HepG2 (cell line): ENCODE measurements around the gene TAF8. TPM values are rescaled to one million over a fixed set of nuclear protein-coding genes. Genes with fewer than 3 reads are reported as not detected.

ENCODE experiments used
- AHDC1 ChIP-seq: sonication (generic); formaldehyde crosslinking; IDR thresholded peaks from 2 replicates; pipeline ENCODE4 v1.5.1; 2020; ENCODE audit warnings: mild to moderate bottlenecking, missing genetic modification reagents, borderline replicate concordance
- ATM ChIP-seq: fragments of 450-650 bp; IDR thresholded peaks from 2 replicates; pipeline ENCODE4 v1.7.1; 2017; ENCODE audit warnings: mild to moderate bottlenecking, borderline replicate concordance
- CC2D1A ChIP-seq: sonication (generic); formaldehyde crosslinking; IDR thresholded peaks from 2 replicates; pipeline ENCODE4 v1.8.1; 2023; ENCODE audit warnings: mild to moderate bottlenecking, missing genetic modification reagents
- HNF4G ChIP-seq, 2 experiments: sonication (generic) in 1 of 2; formaldehyde crosslinking in 1 of 2; IDR thresholded peaks; 2 replicates each; pipeline versions ENCODE4 v1.4.0 to v1.6.1; 2011 to 2020; ENCODE audit warnings: borderline replicate concordance in 2 of 2, low read depth in 2 of 2, mild to moderate bottlenecking in 2 of 2, low read length in 1 of 2, missing genetic modification reagents in 1 of 2, moderate library complexity in 1 of 2
- HOXA7 ChIP-seq: sonication (generic); formaldehyde crosslinking; IDR thresholded peaks from 2 replicates; pipeline ENCODE4 v1.8.1; 2022; ENCODE audit warnings: mild to moderate bottlenecking, missing genetic modification reagents, moderate library complexity
- IKZF5 ChIP-seq: IDR thresholded peaks from 2 replicates; pipeline ENCODE4 v1.6.1; 2018; ENCODE audit warnings: missing genetic modification reagents, mild to moderate bottlenecking, missing compliant biosample characterization
- IRF1 ChIP-seq: sonication (generic); formaldehyde crosslinking; IDR thresholded peaks from 2 replicates; pipeline ENCODE4 v1.4.0; 2020; ENCODE audit warnings: low read depth, mild to moderate bottlenecking, missing genetic modification reagents
- MAZ ChIP-seq, 2 experiments: sonication (generic) in 1 of 2; formaldehyde crosslinking in 1 of 2; IDR thresholded peaks; 2 replicates each; pipeline versions ENCODE4 v1.5.0 to v1.6.1; 2012 to 2020; ENCODE audit warnings: low read depth in 2 of 2, mild to moderate bottlenecking in 2 of 2, borderline replicate concordance in 1 of 2, improper control_type of control experiment in 1 of 2, low read length in 1 of 2, missing genetic modification reagents in 1 of 2, moderate library complexity in 1 of 2
- MBNL3 ChIP-seq: fragments of 250-450 bp; sonication (Bioruptor Pico); conservative IDR thresholded peaks from 2 replicates; pipeline ENCODE4 v1.8.0; 2022; ENCODE audit warnings: mild to moderate bottlenecking, inconsistent platforms
- NFIB ChIP-seq: sonication (generic); formaldehyde crosslinking; IDR thresholded peaks from 2 replicates; pipeline ENCODE4 v1.9.0; 2021; ENCODE audit warnings: missing genetic modification reagents, mild to moderate bottlenecking, borderline replicate concordance
- NR2F2 ChIP-seq: IDR thresholded peaks from 2 replicates; pipeline ENCODE4 v1.6.1; 2012; ENCODE audit warnings: low read depth, inconsistent platforms, borderline replicate concordance
- POLR2AphosphoS5 ChIP-seq: IDR thresholded peaks from 2 replicates; pipeline ENCODE4 v1.6.1; 2012; ENCODE audit warnings: low read depth, low read length
- RFXAP ChIP-seq: sonication (generic); formaldehyde crosslinking; IDR thresholded peaks from 2 replicates; pipeline ENCODE4 v1.4.0; 2020; ENCODE audit warnings: missing genetic modification reagents, borderline replicate concordance
- SAFB2 ChIP-seq: sonication (generic); formaldehyde crosslinking; IDR thresholded peaks from 2 replicates; pipeline ENCODE4 v1.5.1; 2020; ENCODE audit warnings: missing genetic modification reagents, low read depth, mild to moderate bottlenecking, borderline replicate concordance
- SALL1 ChIP-seq: sonication (generic); formaldehyde crosslinking; IDR thresholded peaks from 2 replicates; pipeline ENCODE4 v1.8.0; 2022; ENCODE audit warnings: mild to moderate bottlenecking, missing genetic modification reagents
- TAF1 ChIP-seq: sonication (generic); formaldehyde crosslinking; IDR thresholded peaks from 2 replicates; pipeline ENCODE4 v1.4.0; 2020; ENCODE audit warnings: missing genetic modification reagents
- ZNF235 ChIP-seq: sonication (generic); formaldehyde crosslinking; IDR thresholded peaks from 2 replicates; pipeline ENCODE4 v1.8.1; 2023; ENCODE audit warnings: mild to moderate bottlenecking, missing genetic modification reagents, borderline replicate concordance
- ZNF263 ChIP-seq: sonication (generic); formaldehyde crosslinking; IDR thresholded peaks from 2 replicates; pipeline ENCODE4 v1.4.0; 2020; ENCODE audit warnings: missing genetic modification reagents
- ZNF431 ChIP-seq: sonication (generic); formaldehyde crosslinking; IDR thresholded peaks from 2 replicates; pipeline ENCODE4 v1.9.0; 2022; ENCODE audit warnings: missing genetic modification reagents, low read depth, mild to moderate bottlenecking, borderline replicate concordance
- ZNF567 ChIP-seq: sonication (generic); formaldehyde crosslinking; IDR thresholded peaks from 2 replicates; pipeline ENCODE4 v1.8.1; 2023; ENCODE audit warnings: mild to moderate bottlenecking, missing genetic modification reagents, borderline replicate concordance
- ZNF619 ChIP-seq: sonication (generic); formaldehyde crosslinking; IDR thresholded peaks from 2 replicates; pipeline ENCODE4 v1.4.0; 2020; ENCODE audit warnings: mild to moderate bottlenecking, missing genetic modification reagents
- polyA plus RNA-seq, 8 experiments: library from polyadenylated mRNA; depleted of rRNA in 3 of 8; stranded (reverse) in 7 of 8; unstranded in 1 of 8; fragments of >200 nt; fragmentation: Illumina TruSeq in 4 of 8; extraction: Trizol in 4 of 8; gene quantifications; 2 replicates each; pipeline versions ENCODE4 v1.2.1 to v1.2.3, GENCODE V29; 2011 to 2016; ENCODE audit warnings: low read depth in 4 of 8, missing spikeins in 1 of 8, mixed read lengths in 1 of 8; ENCODE audit not compliant: insufficient read depth in 1 of 8
- total RNA-seq, 5 experiments: library from RNA; depleted of rRNA; stranded (reverse); fragments of >200 nt; fragmentation: Illumina TruSeq; extraction: Trizol; gene quantifications; 2 replicates each; pipeline ENCODE4 v1.2.3, GENCODE V29; 2016; ENCODE audit warnings: low read depth in 1 of 5

TAF8 gene
- total and polyA plus RNA-seq, 2 of the 13 experiments (the other 11 are each of a cell fraction or from before 2014, with no cell fraction given), result 25.2 to 25.8 TPM

GRCh38 chr6:42100029-42100901 is 49.9 kb downstream of the TAF8 start (continued):
- no peak for TF ChIP-seq MAZ (IDR thresholded peaks at IDR 0.05; ENCODE audit: borderline replicate concordance, low read depth, low read length)
- no peak for TF ChIP-seq MAZ (CRISPR knock-in tag; IDR thresholded peaks at IDR 0.05; ENCODE audit: low read depth)
- no peak for TF ChIP-seq ZNF619 (CRISPR knock-in tag)
- TF ChIP-seq ATM, result no peak
- TF ChIP-seq ZNF431 (CRISPR knock-in tag), result no peak
- peak; percentile 57; the same call in 1 of the 2 replicates for TF ChIP-seq ZNF263 (CRISPR knock-in tag)
- no peak; the same call in 1 of the 2 replicates for TF ChIP-seq IKZF5 (CRISPR knock-in tag)
- TF ChIP-seq ZNF235 (CRISPR knock-in tag), result no peak
- no peak for TF ChIP-seq IRF1 (CRISPR knock-in tag)
- TF ChIP-seq HNF4G (IDR thresholded peaks at IDR 0.05; ENCODE audit: borderline replicate concordance, low read depth, low read length), result no peak; the same call in 1 of the 2 replicates
- TF ChIP-seq HNF4G (CRISPR knock-in tag; IDR thresholded peaks at IDR 0.05; ENCODE audit: borderline replicate concordance, low read depth), result no peak
- no peak for TF ChIP-seq AHDC1 (CRISPR knock-in tag)
- TF ChIP-seq SAFB2, result no peak
- no peak for TF ChIP-seq POLR2AphosphoS5
- TF ChIP-seq ZNF567, result no peak
- no peak for TF ChIP-seq RFXAP
- peak; percentile 64 for TF ChIP-seq SALL1 (CRISPR knock-in tag)
- no peak for TF ChIP-seq TAF1
- no peak for TF ChIP-seq NFIB
- no peak for TF ChIP-seq NR2F2
- TF ChIP-seq MBNL3, result no peak
- TF ChIP-seq CC2D1A (CRISPR knock-in tag), result no peak
- no peak for TF ChIP-seq HOXA7
